GM20000 (cell line): ENCODE results near the gene HAGH.

Source experiments
- DNase-seq: peaks from one replicate; pipeline ENCODE4 v3.0.0; 2012; ENCODE audit warnings: low spot score
- TF ChIP-seq, protein P1 (sequence below): IDR thresholded peaks from 2 replicates; pipeline ENCODE4 v1.5.1; 2012; ENCODE audit warnings: mild to moderate bottlenecking, control low read depth; ENCODE audit errors: extremely low read depth, missing control alignments

HAGH gene

DNA sequence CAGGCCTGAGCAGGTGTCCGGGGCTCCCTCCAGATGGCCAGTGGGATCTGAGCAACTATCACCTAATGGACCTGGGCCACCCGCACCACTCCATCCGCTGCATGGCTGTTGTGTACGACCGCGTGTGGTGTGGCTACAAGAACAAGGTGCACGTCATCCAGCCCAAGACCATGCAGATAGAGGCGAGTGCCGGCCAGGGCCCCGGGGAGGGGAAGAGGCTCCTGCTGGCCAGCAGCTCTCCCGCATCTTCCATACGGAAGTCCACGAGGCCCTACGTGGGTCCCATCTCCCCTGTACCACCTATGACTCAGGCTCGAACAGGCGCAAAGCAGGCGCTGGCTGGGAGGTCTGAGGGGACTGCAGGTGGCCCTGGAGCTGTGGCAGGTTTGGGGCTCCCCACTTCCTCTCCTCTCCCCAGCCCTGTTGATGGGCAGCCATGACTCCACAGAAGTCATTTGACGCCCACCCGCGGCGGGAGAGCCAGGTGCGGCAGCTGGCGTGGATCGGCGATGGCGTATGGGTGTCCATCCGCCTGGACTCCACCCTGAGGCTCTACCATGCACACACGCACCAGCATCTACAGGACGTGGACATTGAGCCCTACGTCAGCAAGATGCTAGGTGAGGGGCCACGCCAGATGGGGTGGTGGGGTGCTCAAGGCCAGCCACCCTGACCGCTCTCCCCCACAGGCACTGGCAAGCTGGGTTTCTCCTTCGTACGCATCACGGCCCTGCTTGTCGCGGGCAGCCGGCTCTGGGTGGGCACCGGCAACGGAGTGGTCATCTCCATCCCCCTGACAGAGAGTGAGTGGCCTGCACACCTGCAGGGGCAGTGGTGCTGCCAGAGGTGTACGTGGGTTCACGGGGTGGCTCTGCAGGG is 59.3 kb downstream of the HAGH start:
- no peak for DNase-seq
- TF ChIP-seq, protein P1, sequence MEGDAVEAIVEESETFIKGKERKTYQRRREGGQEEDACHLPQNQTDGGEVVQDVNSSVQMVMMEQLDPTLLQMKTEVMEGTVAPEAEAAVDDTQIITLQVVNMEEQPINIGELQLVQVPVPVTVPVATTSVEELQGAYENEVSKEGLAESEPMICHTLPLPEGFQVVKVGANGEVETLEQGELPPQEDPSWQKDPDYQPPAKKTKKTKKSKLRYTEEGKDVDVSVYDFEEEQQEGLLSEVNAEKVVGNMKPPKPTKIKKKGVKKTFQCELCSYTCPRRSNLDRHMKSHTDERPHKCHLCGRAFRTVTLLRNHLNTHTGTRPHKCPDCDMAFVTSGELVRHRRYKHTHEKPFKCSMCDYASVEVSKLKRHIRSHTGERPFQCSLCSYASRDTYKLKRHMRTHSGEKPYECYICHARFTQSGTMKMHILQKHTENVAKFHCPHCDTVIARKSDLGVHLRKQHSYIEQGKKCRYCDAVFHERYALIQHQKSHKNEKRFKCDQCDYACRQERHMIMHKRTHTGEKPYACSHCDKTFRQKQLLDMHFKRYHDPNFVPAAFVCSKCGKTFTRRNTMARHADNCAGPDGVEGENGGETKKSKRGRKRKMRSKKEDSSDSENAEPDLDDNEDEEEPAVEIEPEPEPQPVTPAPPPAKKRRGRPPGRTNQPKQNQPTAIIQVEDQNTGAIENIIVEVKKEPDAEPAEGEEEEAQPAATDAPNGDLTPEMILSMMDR = no peak

- TF ChIP-seq, protein P1 = no peak
Observed at GRCh38 chr16:1766701-1767100, 59.9 kb downstream of the HAGH start.

DNA sequence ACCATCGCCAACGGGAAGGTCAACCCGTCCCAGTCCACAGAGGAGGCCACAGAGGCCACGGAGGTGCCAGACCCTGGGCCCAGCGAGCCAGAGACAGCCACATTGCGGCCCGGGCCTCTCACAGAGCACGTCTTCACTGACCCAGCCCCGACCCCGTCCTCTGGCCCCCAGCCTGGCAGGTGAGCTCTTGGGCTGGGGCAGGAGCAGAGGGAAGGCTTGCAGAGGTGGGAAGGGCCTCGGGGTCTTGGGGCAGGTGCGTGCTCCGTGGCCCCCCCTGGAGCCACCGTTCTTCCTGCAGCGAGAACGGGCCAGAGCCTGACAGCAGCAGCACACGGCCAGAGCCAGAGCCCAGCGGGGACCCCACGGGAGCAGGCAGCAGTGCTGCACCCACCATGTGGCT is 60.4 kb downstream of the HAGH start:
- TF ChIP-seq, protein P1 = no peak
- DNase-seq = no peak

More at GRCh38 chr16:1766701-1767100, 59.9 kb downstream of the HAGH start:
- DNase-seq = no peak

DNA sequence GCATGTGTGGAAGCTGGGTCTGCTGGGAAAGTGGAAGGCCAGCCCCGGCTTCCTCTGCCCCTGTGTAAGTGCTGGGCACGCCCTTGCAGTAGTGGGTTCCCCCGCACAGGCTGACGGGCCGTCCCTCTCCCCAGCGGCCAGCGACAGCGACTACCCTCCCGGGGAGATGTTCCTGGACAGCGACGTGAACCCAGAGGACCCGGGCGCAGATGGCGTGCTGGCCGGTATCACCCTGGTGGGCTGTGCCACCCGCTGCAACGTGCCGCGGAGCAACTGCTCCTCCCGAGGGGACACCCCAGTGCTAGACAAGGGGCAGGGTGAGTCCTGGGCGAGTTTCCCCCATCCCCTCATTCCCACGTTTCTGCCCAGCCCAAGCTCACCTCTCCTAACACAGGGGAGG is 60.8 kb downstream of the HAGH start:
- no peak for DNase-seq
- TF ChIP-seq, protein P1 = no peak

DNA sequence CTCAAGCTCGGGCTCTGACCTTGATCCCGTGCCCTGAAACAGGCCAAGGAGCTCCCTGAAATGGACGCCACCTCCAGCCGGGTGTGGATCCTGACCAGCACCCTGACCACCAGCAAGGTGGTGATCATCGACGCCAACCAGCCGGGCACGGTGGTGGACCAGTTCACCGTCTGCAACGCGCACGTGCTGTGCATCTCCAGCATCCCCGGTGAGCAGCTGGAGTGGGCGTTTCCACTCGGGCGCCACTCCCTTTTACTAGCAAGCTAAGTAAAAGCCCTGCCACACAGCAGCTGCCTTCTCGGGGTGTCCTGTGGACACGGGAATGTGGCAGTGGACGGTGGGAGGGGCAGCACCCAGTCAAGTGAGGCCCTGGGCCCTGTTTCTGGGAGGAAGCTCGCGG is 61.7 kb downstream of the HAGH start:
- no peak for DNase-seq
- TF ChIP-seq, protein P1 = no peak

DNA sequence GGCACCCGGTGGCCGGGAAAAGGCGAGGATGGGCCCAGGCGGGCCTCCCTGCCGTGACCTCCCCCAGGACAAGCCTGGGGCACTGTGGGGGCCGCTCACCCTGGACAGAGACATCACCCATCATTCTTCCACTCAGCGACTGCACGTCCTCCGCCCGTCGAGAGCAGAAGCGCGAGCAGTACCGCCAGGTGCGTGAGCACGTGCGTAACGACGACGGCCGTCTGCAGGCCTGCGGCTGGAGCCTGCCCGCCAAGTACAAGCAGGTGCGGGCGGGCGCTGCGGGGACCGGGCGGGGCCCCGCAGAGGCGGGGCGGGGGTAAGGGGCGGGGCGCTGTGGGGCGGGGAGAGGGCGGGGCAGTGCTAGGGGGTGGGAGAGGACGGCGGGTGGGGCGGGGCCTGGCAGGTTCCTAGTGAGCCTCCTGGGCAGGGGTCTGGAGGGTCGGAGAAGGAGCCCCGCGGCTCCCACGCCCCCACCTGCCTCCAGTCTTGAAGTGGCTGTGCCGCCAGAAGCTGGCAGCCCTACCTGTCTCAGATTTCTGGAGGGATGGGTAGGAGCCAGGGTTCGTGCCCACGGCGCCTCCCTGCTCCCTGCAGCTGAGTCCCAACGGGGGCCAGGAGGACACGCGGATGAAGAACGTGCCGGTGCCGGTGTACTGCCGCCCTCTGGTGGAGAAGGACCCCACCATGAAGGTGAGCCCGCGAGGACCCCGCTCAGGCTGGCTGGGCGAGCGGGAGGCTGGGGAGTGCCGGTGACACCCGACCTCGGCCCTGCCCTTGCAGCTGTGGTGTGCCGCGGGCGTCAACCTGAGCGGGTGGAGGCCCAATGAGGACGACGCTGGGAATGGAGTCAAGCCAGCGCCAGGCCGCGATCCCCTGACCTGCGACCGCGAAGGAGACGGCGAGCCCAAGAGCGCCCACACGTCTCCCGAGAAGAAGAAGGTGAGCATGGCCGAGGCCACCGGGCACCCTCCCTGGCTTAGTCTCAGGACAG is 62.8 kb downstream of the HAGH start:
- TF ChIP-seq, protein P1 = no peak
- DNase-seq = no peak
